IMR-90 (cell line): ENCODE results near the gene MMRN2.

Experiments used
- CEBPB ChIP-seq: IDR thresholded peaks from 2 replicates; pipeline ENCODE4 v1.6.1; 2012; ENCODE audit warnings: low read depth, low read length, improper control_type of control experiment
- CHD1 ChIP-seq: IDR thresholded peaks from 2 replicates; pipeline ENCODE4 v1.6.1; 2012; ENCODE audit warnings: low read depth, low read length, improper control_type of control experiment
- MAFK ChIP-seq: IDR thresholded peaks from 2 replicates; pipeline ENCODE4 v1.6.1; 2012; ENCODE audit warnings: low read depth, low read length, improper control_type of control experiment
- POLR2A ChIP-seq: IDR thresholded peaks from 2 replicates; pipeline ENCODE4 v1.6.1; 2012; ENCODE audit warnings: mild to moderate bottlenecking, low read depth, low read length
- RFX5 ChIP-seq: IDR thresholded peaks from 2 replicates; pipeline ENCODE4 v1.8.0; 2012; ENCODE audit warnings: low read depth, mild to moderate bottlenecking, low read length, moderate library complexity
- TF ChIP-seq, protein P1 (sequence below): conservative IDR thresholded peaks from 2 replicates; pipeline ENCODE4 v1.5.1; 2012; ENCODE audit warnings: mild to moderate bottlenecking, low read depth, low read length, improper control_type of control experiment

GRCh38 chr10:86956195-86956847 is 1.1 kb downstream of the MMRN2 start:
- TF ChIP-seq, protein P1, sequence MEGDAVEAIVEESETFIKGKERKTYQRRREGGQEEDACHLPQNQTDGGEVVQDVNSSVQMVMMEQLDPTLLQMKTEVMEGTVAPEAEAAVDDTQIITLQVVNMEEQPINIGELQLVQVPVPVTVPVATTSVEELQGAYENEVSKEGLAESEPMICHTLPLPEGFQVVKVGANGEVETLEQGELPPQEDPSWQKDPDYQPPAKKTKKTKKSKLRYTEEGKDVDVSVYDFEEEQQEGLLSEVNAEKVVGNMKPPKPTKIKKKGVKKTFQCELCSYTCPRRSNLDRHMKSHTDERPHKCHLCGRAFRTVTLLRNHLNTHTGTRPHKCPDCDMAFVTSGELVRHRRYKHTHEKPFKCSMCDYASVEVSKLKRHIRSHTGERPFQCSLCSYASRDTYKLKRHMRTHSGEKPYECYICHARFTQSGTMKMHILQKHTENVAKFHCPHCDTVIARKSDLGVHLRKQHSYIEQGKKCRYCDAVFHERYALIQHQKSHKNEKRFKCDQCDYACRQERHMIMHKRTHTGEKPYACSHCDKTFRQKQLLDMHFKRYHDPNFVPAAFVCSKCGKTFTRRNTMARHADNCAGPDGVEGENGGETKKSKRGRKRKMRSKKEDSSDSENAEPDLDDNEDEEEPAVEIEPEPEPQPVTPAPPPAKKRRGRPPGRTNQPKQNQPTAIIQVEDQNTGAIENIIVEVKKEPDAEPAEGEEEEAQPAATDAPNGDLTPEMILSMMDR = no peak
- TF ChIP-seq MAFK (no peak), POLR2A (no peak), RFX5 (no peak), CEBPB (no peak), CHD1 (no peak)
